ENCODE data around the gene BDKRB2. TPM values are rescaled to one million over a fixed set of nuclear protein-coding genes. Genes with fewer than 3 reads are reported as not detected.

Gene BDKRB2
- polyA plus RNA-seq, 3 donors from 2014 or later = not detected

GRCh38 chr14:96274122-96274521 is 69.5 kb downstream of the BDKRB2 start:
- Mint-ChIP-seq H3K4me3 (no peak overlapping the region), H3K9me3 (peaks cover 0 to 9% (median 3%) of the 10 kb centered on the region in 6 donors), H3K4me1 (no peaks in the 10 kb centered on the region), H3K36me3 (peaks cover 0 to under 1% (median 0%) of the 10 kb centered on the region in 3 donors), H3K27me3 (ENCODE audit: low read depth in 3 of 3) (peaks cover 2 to 5% (median 2%) of the 10 kb centered on the region in 3 donors), H3K27ac (no peak overlapping the region)
- no peak for DNase-seq

GRCh38 chr14:96274543-96274942 is 69.9 kb downstream of the BDKRB2 start:
- Mint-ChIP-seq H3K27me3 (ENCODE audit: low read depth in 3 of 3) (peaks cover 3 to 5% (median 3%) of the 10 kb centered on the region in 3 donors), H3K27ac (no peak overlapping the region), H3K9me3 (peaks cover 0 to 9% (median 4%) of the 10 kb centered on the region in 6 donors), H3K4me3 (no peak overlapping the region), H3K36me3 (peaks cover 0 to 4% (median 4%) of the 10 kb centered on the region in 3 donors), H3K4me1 (no peaks in the 10 kb centered on the region)
- DNase-seq = no peak

DNA sequence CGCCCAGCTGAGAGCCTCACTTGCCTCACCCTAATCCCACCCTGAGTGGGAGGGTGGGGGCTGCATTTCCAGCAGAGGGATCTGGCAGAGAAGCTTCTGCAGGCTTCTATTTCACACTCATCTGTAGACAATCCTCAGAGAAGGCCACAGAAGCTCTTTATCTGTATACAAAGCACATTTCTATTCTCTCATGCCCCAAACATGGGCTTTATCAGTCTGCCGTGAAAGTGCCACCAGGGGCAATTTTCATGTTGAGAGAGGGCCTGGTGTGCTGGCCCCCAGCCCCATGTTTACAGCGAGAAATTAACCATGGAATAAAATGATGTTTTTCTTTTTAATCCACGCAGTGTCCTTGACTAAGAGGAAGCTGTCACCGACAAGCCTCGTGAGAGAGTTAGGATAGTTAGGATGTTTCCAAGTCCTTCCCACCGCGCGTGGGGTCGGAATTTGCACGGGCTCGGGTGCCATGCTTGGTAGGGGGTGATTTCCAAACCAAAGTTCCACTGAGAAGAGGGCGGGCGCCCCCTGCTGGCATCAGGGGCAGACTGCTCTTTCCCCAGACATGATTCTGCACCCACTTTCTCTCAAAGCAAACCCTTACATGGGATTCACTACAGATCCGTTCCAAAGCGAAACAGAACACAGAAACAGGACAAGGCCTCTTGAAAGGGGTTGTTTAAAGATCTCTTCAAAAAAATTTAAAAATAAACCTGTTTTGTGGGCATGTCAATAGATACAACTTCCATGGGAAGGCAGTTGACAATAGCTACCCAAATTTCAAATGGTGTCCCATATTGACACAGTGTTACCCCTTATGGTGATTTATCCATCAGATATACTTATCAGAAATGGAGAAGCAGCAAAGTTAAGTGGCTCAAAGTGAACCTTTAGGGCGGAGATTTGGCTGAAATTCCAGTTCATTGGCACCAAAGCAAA is 70.8 kb downstream of the BDKRB2 start:
- no peak overlapping the region for H3K4me3 Mint-ChIP-seq
- H3K9me3 Mint-ChIP-seq = peaks cover 0 to 9% (median 4%) of the 10 kb centered on the region in 6 donors
- H3K27me3 Mint-ChIP-seq (ENCODE audit: low read depth in 3 of 3) = peaks cover 2 to 5% (median 3%) of the 10 kb centered on the region in 3 donors
- no peak overlapping the region for H3K27ac Mint-ChIP-seq
- peak in 2 of 3 donors; percentile 5 to 7 for DNase-seq
- no peaks in the 10 kb centered on the region for H3K4me1 Mint-ChIP-seq
- H3K36me3 Mint-ChIP-seq = peaks cover 3 to 4% (median 4%) of the 10 kb centered on the region in 3 donors

DNA sequence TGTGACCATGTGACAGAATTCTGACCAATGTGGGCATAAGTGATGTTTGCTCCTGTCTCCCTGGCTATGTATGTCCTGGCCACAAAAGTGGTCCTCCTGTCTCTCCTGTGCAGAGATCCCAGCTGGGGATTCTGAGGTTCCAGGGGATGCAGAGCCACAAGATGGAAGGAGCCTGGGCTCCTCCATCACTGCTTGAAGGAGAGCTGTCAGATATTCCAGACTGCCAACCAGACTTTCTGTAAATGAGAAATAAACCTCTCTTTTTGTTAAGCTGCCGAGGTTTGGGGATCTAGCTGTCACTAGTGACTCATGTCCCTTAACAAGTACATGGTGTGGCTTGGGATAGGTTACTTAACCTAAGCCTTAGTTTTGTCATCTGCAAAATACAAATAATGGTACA is 73.3 kb downstream of the BDKRB2 start:
- Mint-ChIP-seq H3K27me3 (ENCODE audit: low read depth in 3 of 3) (peaks cover 2 to 3% (median 2%) of the 10 kb centered on the region in 3 donors), H3K4me3 (no peak overlapping the region), H3K27ac (no peak overlapping the region), H3K4me1 (no peaks in the 10 kb centered on the region), H3K9me3 (peaks cover 0 to 9% (median 4%) of the 10 kb centered on the region in 6 donors), H3K36me3 (peaks cover 5 to 7% (median 6%) of the 10 kb centered on the region in 3 donors)
- no peak for DNase-seq

DNA sequence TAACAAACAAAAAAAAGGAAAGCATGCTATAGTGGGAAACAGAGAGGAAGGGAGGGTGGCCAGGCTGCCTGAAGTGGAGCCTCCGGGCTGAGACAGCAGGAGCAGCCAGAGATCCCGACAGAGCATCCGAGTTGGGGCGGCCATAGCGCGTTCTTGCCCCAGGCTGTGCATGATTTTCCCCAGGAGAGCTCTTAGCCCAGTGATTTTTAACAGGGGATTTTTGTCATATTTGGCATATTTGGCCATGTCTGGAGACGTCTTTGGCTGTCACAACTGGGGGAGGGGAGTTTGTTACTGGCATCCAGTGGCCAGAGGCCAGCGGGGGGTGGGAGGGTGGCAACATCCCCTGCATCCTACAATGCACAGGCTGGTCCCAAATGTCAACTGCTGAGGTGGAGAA is 74.9 kb downstream of the BDKRB2 start:
- peaks cover 0 to 9% (median 4%) of the 10 kb centered on the region in 6 donors for H3K9me3 Mint-ChIP-seq
- H3K36me3 Mint-ChIP-seq = peaks cover 7 to 13% (median 12%) of the 10 kb centered on the region in 3 donors
- no peak for DNase-seq
- H3K4me3 Mint-ChIP-seq = no peak overlapping the region
- H3K27me3 Mint-ChIP-seq (ENCODE audit: low read depth in 3 of 3) = peaks cover 0 to 3% (median 2%) of the 10 kb centered on the region in 3 donors
- no peak overlapping the region for H3K27ac Mint-ChIP-seq
- H3K4me1 Mint-ChIP-seq = no peaks in the 10 kb centered on the region

GRCh38 chr14:96280104-96280503 is 75.5 kb downstream of the BDKRB2 start:
- no peak for DNase-seq
- no peaks in the 10 kb centered on the region for H3K4me1 Mint-ChIP-seq
- H3K27ac Mint-ChIP-seq = no peak overlapping the region

GRCh38 chr14:96281486-96281885 is 76.8 kb downstream of the BDKRB2 start:
- Mint-ChIP-seq H3K9me3 (peaks cover 0 to 9% (median 4%) of the 10 kb centered on the region in 6 donors), H3K4me3 (no peak overlapping the region), H3K4me1 (no peaks in the 10 kb centered on the region), H3K27me3 (ENCODE audit: low read depth in 3 of 3) (peaks cover 0 to 3% (median 2%) of the 10 kb centered on the region in 3 donors), H3K27ac (peak overlapping the region in 1 of 6 donors; percentile 11), H3K36me3 (peaks cover 12 to 26% (median 23%) of the 10 kb centered on the region in 3 donors)
- DNase-seq = no peak

More at GRCh38 chr14:96280104-96280503, 75.5 kb downstream of the BDKRB2 start:
- H3K4me3 Mint-ChIP-seq = no peak overlapping the region
- H3K36me3 Mint-ChIP-seq = peaks cover 7 to 17% (median 16%) of the 10 kb centered on the region in 3 donors
- peaks cover 0 to 9% (median 4%) of the 10 kb centered on the region in 6 donors for H3K9me3 Mint-ChIP-seq
- H3K27me3 Mint-ChIP-seq (ENCODE audit: low read depth in 3 of 3) = peaks cover 0 to 3% (median 2%) of the 10 kb centered on the region in 3 donors

GRCh38 chr14:96284008-96284407 is 79.4 kb downstream of the BDKRB2 start:
- DNase-seq = no peak
- H3K27ac Mint-ChIP-seq = no peak overlapping the region
- no peaks in the 10 kb centered on the region for H3K4me1 Mint-ChIP-seq
- H3K36me3 Mint-ChIP-seq = peaks cover 25 to 42% (median 28%) of the 10 kb centered on the region in 3 donors
- no peak overlapping the region for H3K4me3 Mint-ChIP-seq
- peaks cover 0 to 2% (median 0%) of the 10 kb centered on the region in 6 donors for H3K9me3 Mint-ChIP-seq
- peaks cover 0 to 2% (median 1%) of the 10 kb centered on the region in 3 donors for H3K27me3 Mint-ChIP-seq (ENCODE audit: low read depth in 3 of 3)

DNA sequence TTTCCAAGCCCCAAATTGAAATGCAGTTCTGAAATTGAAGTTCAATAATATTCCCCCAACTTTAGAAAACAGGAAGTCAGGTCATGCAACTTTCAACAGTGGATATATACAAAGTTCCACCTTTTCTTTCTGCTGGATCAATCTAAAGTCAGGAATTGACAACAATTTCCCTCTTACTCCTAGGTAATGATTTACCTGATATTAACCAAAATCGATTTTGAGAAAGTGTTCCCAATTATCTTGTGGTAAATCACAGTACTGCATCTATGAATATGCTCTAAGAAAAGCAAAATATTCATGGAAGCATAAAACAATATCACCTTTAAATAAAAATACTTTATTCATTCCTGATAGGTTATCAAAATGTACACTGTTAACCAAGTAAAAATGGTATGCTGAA is 79.8 kb downstream of the BDKRB2 start:
- Mint-ChIP-seq H3K36me3 (peaks cover 21 to 45% (median 29%) of the 10 kb centered on the region in 3 donors), H3K4me3 (no peak overlapping the region), H3K9me3 (no peaks in the 10 kb centered on the region), H3K27ac (no peak overlapping the region), H3K4me1 (no peaks in the 10 kb centered on the region), H3K27me3 (ENCODE audit: low read depth in 3 of 3) (peaks cover 0 to under 1% (median 0%) of the 10 kb centered on the region in 3 donors)
- no peak for DNase-seq

- H3K9me3 Mint-ChIP-seq = no peaks in the 10 kb centered on the region
- H3K36me3 Mint-ChIP-seq = peaks cover 21 to 52% (median 34%) of the 10 kb centered on the region in 3 donors
- H3K4me3 Mint-ChIP-seq = no peak overlapping the region
- DNase-seq = no peak
- H3K27me3 Mint-ChIP-seq (ENCODE audit: low read depth in 3 of 3) = no peaks in the 10 kb centered on the region
- H3K4me1 Mint-ChIP-seq = no peaks in the 10 kb centered on the region
- H3K27ac Mint-ChIP-seq = no peak overlapping the region
These were observed 81.0 kb downstream of the BDKRB2 start for GRCh38 chr14:96285667-96286066.

- Mint-ChIP-seq H3K36me3 (peaks cover 22 to 54% (median 36%) of the 10 kb centered on the region in 3 donors), H3K27me3 (ENCODE audit: low read depth in 3 of 3) (no peaks in the 10 kb centered on the region), H3K9me3 (no peaks in the 10 kb centered on the region), H3K27ac (no peak overlapping the region), H3K4me1 (no peaks in the 10 kb centered on the region), H3K4me3 (no peak overlapping the region)
- DNase-seq = no peak
These were observed 81.6 kb downstream of the BDKRB2 start for GRCh38 chr14:96286251-96286650.

DNA sequence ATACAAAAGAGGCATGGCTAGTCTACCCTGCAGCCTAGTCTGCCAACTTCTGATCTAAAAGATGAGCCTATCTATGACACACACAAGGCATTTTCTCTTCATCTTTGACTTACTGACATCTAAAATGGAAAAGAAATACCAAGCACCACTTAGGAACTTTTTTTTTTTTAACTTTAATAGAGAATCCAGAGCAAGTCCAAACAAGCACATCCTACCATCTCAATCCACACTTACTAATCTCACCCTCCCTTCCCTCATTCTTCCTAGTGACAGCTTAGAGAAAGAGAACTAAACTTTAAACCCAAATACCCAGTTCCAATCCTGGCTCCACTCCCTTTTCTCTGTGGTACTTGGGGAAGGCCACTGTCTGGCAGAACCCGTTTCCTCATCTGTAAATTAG is 83.2 kb downstream of the BDKRB2 start:
- no peak overlapping the region for H3K4me3 Mint-ChIP-seq
- H3K27ac Mint-ChIP-seq = peak overlapping the region in 1 of 6 donors; percentile 9
- no peaks in the 10 kb centered on the region for H3K4me1 Mint-ChIP-seq
- no peak for DNase-seq
- no peaks in the 10 kb centered on the region for H3K9me3 Mint-ChIP-seq
- H3K36me3 Mint-ChIP-seq = peaks cover 27 to 54% (median 37%) of the 10 kb centered on the region in 3 donors
- H3K27me3 Mint-ChIP-seq (ENCODE audit: low read depth in 3 of 3) = no peaks in the 10 kb centered on the region

All from immature natural killer cell (primary cell).